ACC112 (cell line): ENCODE measurements around the gene UBE2L3.

Source experiments
- H2AFZ ChIP-seq: fragments of 200-600 bp; sonication (generic); one replicate; pipeline ENCODE4 v1.6.0; 2017; ENCODE audit warnings: antibody characterized with exemption, low read length; ENCODE audit not compliant: unreplicated experiment
- H3K27ac ChIP-seq: fragments of 200-600 bp; sonication (generic); 2 replicates; pipeline ENCODE4 v1.5.1; 2014; ENCODE audit warnings: low read depth, mild to moderate bottlenecking, antibody characterized with exemption, low read length, moderate library complexity
- H3K27me3 ChIP-seq: fragments of 200-600 bp; sonication (generic); 2 replicates; pipeline ENCODE4 v1.6.1; 2014; ENCODE audit warnings: mild to moderate bottlenecking, antibody characterized with exemption, low read length, moderate library complexity, mixed read lengths; ENCODE audit not compliant: insufficient read depth
- H3K36me3 ChIP-seq: fragments of 200-600 bp; sonication (generic); 2 replicates; pipeline ENCODE4 v1.6.1; 2016; ENCODE audit warnings: mild to moderate bottlenecking, antibody characterized with exemption, low read length, moderate library complexity, mixed read lengths; ENCODE audit not compliant: insufficient read depth
- H3K4me1 ChIP-seq: fragments of 200-600 bp; sonication (generic); one replicate; pipeline ENCODE4 v1.6.1; 2016; ENCODE audit warnings: low read length, mixed read lengths; ENCODE audit not compliant: insufficient read depth, unreplicated experiment, control insufficient read depth
- H3K4me3 ChIP-seq: fragments of 200-600 bp; sonication (generic); 2 replicates; pipeline ENCODE4 v1.5.1; 2014; ENCODE audit warnings: mild to moderate bottlenecking, low read depth, low read length
- H3K79me2 ChIP-seq: fragments of 200-600 bp; sonication (generic); one replicate; pipeline ENCODE4 v1.6.0; 2016; ENCODE audit warnings: low read length; ENCODE audit not compliant: control insufficient read depth, unreplicated experiment, insufficient read depth

Gene UBE2L3

DNA sequence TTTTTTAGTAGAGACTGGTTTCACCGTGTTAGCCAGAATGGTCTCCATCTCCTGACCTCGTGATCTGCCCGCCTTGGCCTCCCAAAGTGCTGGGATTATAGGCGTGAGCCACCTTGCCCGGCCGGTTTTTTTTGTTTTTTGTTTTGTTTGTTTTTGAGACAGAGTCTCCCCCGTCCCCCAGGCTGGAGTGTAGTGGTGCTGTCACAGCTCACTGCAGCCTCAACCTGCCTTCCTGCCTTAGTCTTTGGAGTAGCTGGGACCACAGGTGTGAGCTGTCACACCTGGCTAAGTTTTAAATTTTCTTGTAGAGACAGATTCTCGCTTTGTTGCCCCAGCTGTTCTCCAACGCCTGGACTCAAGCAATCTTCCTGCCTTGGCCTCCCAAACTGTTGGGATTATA, 101.5 kb downstream of the UBE2L3 start:
- Histone ChIP-seq H3K4me3 (no peak overlapping the region), H3K27ac (no peak overlapping the region), H3K27me3 (no peaks in the 10 kb centered on the region), H2AFZ (no peak overlapping the region), H3K79me2 (no peaks in the 10 kb centered on the region), H3K36me3 (no peaks in the 10 kb centered on the region), H3K4me1 (no peaks in the 10 kb centered on the region)

DNA sequence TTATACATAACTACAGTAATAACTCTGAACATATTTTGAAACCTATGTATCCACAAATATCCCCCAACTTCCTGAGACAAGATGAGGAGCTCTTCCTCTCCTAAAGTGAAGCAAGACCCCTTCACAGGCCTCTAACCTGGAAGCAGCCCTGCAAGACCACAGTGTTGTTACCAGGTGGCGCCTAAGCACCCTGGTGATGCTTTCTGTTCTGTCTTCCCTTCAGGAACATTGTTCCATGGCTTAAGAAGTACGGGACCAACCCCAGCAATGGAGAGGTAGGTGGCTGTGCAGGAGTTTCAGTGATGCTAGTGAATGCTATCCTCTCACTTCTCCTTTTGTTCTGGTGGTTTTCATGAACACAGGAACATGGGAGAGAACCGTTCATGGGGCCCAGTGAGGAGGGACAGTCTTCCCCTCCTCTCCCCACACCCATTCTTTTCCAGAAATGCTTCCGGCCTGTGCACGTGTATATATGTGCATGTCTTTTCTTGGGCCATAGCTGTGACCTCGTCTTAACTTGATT, 104.7 kb downstream of the UBE2L3 start:
- H3K27ac ChIP-seq = no peak overlapping the region
- H2AFZ ChIP-seq = no peak overlapping the region
- no peak overlapping the region for H3K4me3 ChIP-seq
- no peaks in the 10 kb centered on the region for H3K4me1 ChIP-seq
- H3K79me2 ChIP-seq = no peaks in the 10 kb centered on the region
- H3K36me3 ChIP-seq = no peaks in the 10 kb centered on the region
- H3K27me3 ChIP-seq = no peaks in the 10 kb centered on the region
